Stimulated activated CD4-positive, alpha-beta T cell treated with anti-CD3 and anti-CD28 coated beads, Interleukin-4, amount 100 ng/mL, for 24 hours (primary cell): ENCODE measurements around the gene LRRC14B.

Experiments used
- DNase-seq: peaks from one replicate; pipeline ENCODE4 v3.0.0-alpha.2; 2020

The LRRC14B gene

DNA sequence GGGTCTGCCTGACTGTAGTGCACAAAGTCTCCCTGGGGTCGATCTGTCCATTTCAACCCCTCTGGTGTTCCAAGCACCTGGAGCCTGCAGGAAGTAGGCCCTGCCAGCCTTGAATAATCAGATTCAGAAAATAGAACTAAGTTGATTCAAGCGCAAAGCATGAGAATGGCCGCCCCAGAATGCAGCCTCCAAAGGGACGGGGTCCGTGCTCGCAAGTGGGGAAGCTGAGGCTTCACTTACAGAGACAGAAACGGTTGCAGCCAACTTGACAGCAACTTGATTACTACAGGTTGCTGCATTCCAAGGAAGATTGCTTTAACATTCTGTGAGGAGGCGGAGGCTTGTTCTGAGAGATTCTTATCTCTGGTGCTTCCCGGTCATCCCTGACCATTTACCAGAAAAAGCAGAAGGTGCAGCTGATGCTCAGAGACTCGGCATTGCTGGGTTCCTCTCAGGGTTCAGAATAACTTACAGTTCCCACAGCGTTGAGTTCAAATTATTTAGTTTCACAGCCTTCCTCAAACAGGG, 14.9 kb upstream of the LRRC14B start:
- DNase-seq, result no peak

GRCh38 chr5:178110-178509, 13.2 kb upstream of the LRRC14B start:
- no peak for DNase-seq

- DNase-seq, result no peak
Observed at GRCh38 chr5:179401-179800, 11.9 kb upstream of the LRRC14B start.

GRCh38 chr5:180286-180918, 10.9 kb upstream of the LRRC14B start:
- no peak for DNase-seq

GRCh38 chr5:181160-181559, 10.1 kb upstream of the LRRC14B start:
- no peak for DNase-seq

DNA sequence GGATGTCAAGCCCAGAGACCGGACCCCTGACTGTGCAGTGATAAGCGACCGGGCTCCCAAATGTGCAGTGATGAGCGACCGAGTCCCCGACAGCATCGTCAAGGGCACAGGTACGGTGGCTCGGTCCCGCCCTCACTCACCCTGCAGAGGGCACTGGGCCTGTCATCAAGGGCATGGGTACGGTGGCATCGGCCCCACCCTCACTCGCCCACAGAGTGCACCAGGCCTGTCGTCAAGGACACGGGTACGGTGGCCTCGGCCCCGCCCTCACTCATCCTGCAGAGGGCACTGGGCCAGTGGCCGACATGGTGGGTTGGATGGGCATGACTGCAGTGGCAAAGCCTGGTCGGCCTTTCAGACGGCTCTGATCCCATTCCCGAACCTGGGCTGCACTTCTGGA, 9.7 kb upstream of the LRRC14B start:
- DNase-seq, result no peak

DNA sequence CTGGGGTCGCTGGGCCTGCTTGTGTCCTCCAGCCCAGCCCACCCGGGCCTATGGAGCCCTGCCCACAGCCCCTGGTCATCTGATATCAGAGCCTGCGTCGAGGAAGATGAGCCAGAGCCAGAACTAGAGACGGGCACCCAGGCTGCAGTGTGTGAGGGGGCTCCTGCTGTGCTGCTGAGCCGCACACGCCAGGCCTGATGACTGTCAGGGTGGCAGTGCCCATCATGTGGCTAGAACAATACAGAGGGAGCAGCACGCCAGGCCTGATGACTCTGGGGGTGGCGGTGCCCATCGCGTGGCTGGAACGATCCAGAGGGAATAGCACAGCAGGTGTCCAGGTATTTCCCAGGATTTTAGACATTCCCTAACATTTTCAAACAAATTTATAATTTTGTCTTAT, 9.2 kb upstream of the LRRC14B start:
- no peak for DNase-seq

DNA sequence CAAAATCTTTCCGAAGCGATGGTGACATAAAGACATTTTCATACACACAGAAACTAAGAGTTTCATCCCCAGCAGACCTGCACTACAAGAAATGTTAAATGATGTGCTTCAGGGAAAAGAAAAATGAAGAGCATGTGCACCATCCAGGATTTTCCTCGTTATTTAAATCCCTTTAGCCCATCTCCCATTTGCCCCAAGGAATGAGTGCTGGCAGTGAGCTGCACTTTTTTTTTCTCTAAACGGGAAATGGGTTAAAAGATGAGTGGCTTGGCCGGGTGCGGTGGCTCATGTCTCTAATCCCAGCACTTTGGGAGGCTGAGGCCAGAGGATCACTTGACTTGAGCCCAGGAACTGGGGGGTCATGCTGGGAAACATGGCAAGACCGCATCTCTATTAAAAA, 6.8 kb upstream of the LRRC14B start:
- DNase-seq, result no peak

- DNase-seq, result no peak
Observed at GRCh38 chr5:185095-186070, 5.9 kb upstream of the LRRC14B start.

GRCh38 chr5:186091-187041, 4.9 kb upstream of the LRRC14B start:
- DNase-seq, result no peak

DNA sequence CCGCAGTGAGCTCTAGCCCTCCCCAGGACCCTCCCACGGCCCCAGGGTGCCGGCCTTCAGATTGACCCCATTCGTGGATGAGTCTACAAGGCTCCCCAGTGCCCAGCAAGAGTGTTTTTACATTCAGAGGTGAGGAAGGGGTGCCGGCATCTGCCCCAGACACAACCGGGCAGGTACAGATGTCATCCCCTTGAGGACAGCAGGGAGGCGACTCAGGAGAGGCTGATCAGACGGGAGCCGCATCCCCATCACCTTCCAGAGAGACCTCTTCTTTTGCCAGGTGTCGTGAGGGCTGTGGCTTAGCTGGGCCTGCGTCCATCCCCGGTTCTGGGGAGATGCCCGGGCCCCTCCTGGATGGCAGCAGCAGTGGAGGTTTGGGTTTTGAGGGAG, 4.3 kb upstream of the LRRC14B start:
- DNase-seq, result no peak

GRCh38 chr5:187617-188451, 3.5 kb upstream of the LRRC14B start:
- DNase-seq, result no peak

DNA sequence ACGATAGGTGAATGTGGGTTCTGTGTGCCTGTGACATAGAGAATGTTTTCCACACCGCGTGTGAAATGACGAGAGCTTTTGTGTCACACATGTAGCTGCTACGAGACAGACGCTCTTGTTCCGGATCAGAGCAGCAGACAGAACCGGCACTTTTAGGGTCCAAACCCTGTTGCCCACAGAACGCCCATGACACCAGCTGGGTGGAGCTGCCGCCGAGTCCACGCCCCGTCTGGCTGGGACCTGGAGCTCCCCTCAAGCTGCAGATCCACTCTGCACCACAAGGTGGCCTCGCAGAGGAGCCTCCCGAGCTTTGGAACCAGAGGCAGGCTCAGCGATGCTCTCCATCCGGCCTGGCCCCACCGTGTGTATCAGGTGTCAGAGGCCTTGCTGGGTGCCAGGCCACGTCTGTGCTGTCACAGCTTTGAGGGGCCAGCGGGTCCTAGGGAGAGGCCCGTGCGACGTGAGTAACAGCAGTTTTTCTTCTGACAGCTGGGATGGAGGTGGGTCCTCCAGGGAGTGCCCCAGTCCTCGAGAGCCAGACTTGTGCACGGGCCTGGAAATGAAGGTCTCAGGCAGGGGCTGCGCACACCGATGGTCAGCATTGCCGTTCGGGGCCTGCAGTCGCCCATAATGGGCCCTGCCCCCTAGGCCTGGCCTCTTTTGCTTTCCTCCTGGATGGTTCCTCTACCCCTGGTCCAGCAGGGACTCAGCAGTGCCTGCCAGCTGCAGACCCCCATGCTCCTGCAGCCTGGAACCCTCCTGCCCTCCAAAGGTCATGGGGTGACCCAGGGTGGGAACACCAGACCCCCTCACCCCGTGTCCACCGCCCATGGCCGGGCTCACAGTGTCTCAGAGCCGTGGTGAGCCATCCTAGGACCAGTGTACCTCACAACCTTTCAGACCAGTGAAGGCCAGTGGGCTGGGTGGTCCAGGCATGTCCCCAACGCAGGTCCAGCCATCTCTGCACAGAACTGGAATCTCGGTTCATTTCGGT, 2.5 kb upstream of the LRRC14B start:
- peak; percentile 90 for DNase-seq

DNA sequence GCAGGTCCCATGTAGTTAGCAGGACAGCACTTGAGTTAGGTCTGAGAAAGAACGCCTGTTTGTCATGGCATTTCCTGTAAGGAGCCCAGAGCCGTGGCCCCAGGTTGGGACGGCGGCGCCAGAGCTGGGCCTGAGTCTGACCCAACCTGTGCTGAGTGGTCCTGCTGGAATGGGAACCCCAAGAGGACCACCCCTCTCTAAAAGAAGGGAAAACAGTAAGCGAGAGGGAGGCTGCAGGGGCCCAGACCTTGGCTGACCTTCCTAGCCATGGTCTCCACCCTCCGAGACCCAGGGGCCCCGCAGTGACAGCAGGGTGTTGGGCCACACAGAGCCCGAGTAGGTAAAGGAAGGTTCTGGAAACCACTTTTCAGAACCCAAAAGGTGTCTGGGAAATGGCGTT, 1.8 kb upstream of the LRRC14B start:
- no peak for DNase-seq

DNA sequence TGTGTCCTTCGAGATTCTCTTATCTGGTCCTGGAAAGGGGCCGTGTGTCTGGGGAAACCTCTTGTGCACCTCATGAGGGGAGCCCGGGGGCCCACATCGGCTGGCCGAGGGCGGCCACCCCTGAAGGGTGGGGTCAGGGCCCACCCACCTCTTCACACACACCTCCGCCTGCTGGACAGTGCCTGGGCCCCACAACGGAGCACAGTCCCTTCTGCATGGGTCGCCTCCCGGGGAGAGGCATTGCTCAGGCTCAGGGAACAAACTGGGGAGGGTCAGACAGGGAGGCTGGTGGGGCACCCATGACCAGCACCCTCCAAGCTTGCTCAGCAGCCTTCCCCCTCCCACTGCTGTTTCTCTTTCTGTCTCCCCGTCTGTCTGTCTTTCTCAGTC, 1.3 kb upstream of the LRRC14B start:
- no peak for DNase-seq

DNA sequence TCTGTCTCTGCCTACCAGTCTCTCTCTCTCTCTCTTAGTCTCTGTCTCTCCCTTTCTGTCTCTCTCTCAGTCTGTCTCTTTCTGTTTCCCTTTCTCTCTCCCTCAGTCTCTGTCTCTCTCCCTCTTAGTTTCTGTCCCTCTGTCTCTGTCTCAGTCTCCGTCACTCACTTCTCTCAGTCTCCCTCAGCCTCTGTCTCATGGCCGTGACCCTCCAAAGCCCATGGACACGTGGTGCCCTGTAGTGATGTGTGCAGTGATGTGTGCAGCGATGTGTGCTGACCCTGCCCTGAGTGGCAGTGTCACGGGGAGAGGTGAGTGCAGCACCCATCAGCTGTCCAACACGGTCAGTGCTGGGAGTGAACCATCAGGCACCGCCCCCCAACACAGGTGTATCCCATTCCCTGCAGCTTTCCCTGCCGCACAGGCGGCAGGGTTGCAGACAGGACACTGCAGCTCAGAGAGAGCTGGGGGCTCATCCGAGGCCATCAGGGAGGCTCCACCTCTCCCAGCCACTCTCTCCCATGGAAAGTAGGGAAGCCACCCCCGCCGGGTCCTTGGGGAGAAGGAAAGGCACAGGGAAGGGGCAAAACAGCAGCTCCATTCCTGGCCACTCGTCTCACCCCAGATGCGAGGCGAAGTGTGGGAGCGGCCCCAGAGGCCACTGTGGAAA, 794 bp upstream of the LRRC14B start:
- no peak for DNase-seq

DNA sequence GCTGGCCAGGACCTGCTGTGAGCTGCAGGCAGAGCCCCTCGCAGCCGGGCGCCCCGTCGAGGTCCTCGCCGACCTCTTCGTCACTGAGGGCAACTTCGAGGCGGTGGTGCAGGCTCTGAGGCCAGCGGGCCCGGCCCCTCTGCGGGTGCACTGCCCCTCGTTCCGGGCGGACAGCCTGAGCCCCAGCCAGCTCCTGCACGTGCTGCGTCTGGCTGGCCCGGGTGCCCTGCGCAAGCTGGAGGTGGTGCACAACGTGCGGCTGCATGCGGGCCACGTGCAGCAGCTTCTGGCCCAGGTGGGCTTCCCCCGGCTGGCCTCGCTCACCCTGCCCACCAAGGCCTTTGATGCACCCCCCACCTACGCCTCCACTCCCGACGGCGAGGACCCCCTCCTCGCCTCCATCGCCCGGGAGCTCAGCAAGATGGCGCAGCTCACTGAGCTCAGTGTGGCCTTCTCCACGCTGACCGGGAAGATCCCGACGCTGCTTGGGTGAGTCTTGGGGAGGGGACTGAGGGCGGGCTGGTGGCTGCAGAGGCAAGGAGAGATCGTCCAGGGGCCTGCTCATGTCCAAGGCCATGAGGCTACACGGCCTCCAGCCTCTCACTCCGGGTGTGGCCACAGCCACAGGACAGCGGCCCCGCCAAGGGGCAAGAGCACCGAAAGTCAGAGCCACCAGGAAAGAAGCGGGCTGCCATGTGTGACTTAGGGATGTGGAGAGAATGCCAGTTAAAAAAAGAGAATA, 825 bp downstream of the LRRC14B start:
- DNase-seq, result no peak

DNA sequence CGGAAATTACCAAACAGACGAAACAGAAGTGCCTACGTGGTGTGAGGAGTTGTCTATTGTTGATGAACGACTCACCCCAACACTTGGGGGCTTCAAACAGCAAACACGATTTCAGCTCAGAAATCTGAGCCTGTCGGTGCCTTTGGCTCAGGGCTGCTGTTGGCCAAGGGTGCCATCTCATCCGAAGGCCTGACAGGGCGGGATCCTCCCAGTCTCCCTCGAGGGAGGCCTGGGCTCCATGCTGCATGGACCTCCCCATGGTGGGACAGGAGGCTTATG, 1.3 kb downstream of the LRRC14B start:
- DNase-seq, result no peak

- DNase-seq, result no peak
Observed at GRCh38 chr5:192970-193831, 1.9 kb downstream of the LRRC14B start.
